WTC11 (cell line): ENCODE results near the gene FXYD6. TPM values are rescaled to one million over a fixed set of nuclear protein-coding genes. Genes with fewer than 3 reads are reported as not detected.

Experiments used
- ATAC-seq: fragments of 200-7000 bp; cut with Tn5 transposase; 2 replicates; pipeline ENCODE4 v1.10.0; 2021; ENCODE audit warnings: mild to moderate bottlenecking, moderate library complexity
- CTCF ChIA-PET: fragments of 300-600 bp; sonication (Branson Sonifier 250); formaldehyde crosslinking; loops from one replicate; lab custom pipeline; 2021; ENCODE audit warnings: antibody characterized with exemption; lab: Charles Lee
- POLR2A ChIA-PET: fragments of 350-600 bp; sonication (Branson Sonifier 250); formaldehyde crosslinking; loops from one replicate; lab custom pipeline; 2021; ENCODE audit warnings: antibody characterized with exemption; lab: Charles Lee
- DNase-seq: peaks from one replicate; pipeline ENCODE4 v3.0.0; 2021; ENCODE audit warnings: low spot score
- H3K27ac Mint-ChIP-seq: 2 replicates; pipeline ENCODE4 v1.8.0; 2021; ENCODE audit warnings: mixed read lengths
- H3K27me3 Mint-ChIP-seq: 2 replicates; pipeline ENCODE4 v1.8.0; 2021; ENCODE audit warnings: low read depth, mild to moderate bottlenecking, moderate library complexity, mixed read lengths
- H3K36me3 Mint-ChIP-seq: 2 replicates; pipeline ENCODE4 v1.8.0; 2021; ENCODE audit warnings: mixed read lengths
- H3K4me1 Mint-ChIP-seq: 2 replicates; pipeline ENCODE4 v1.8.0; 2022; ENCODE audit warnings: mixed read lengths
- H3K4me3 Mint-ChIP-seq: 2 replicates; pipeline ENCODE4 v1.8.0; 2021; ENCODE audit warnings: mild to moderate bottlenecking, moderate library complexity, mixed read lengths
- H3K9me3 Mint-ChIP-seq: 2 replicates; pipeline ENCODE4 v1.8.0; 2021; ENCODE audit warnings: mixed read lengths
- AR ChIP-seq: fragments of 250-450 bp; sonication (Bioruptor Pico); IDR thresholded peaks from 2 replicates; pipeline ENCODE4 v1.9.0; 2021; ENCODE audit warnings: mild to moderate bottlenecking
- CDX4 ChIP-seq: fragments of 250-450 bp; sonication (Bioruptor Pico); IDR thresholded peaks from 2 replicates; pipeline ENCODE4 v1.9.0; 2021; ENCODE audit warnings: moderate library complexity, mild to moderate bottlenecking, inconsistent platforms, borderline replicate concordance
- CREM ChIP-seq: sonication (generic); formaldehyde crosslinking; IDR thresholded peaks from 2 replicates; pipeline ENCODE4 v1.8.1; 2022; ENCODE audit warnings: mild to moderate bottlenecking, missing genetic modification reagents, moderate library complexity
- ELF4 ChIP-seq: sonication (generic); formaldehyde crosslinking; IDR thresholded peaks from 2 replicates; pipeline ENCODE4 v1.8.1; 2022; ENCODE audit warnings: low read depth, mild to moderate bottlenecking, moderate library complexity, missing genetic modification reagents
- ERG ChIP-seq: fragments of 250-450 bp; sonication (Bioruptor Pico); IDR thresholded peaks from 2 replicates; pipeline ENCODE4 v1.8.0; 2021; ENCODE audit warnings: mild to moderate bottlenecking
- ETV6 ChIP-seq: sonication (generic); formaldehyde crosslinking; IDR thresholded peaks from 2 replicates; pipeline ENCODE4 v1.8.1; 2022; ENCODE audit warnings: mild to moderate bottlenecking, missing genetic modification reagents
- FOXK1 ChIP-seq: sonication (generic); formaldehyde crosslinking; IDR thresholded peaks from 2 replicates; pipeline ENCODE4 v1.8.0; 2022; ENCODE audit warnings: mild to moderate bottlenecking, moderate library complexity, missing genetic modification reagents
- GABPB1 ChIP-seq: sonication (generic); formaldehyde crosslinking; IDR thresholded peaks from 2 replicates; pipeline ENCODE4 v1.8.1; 2023; ENCODE audit warnings: mild to moderate bottlenecking, missing genetic modification reagents
- NFATC4 ChIP-seq: fragments of 250-450 bp; sonication (Bioruptor Pico); IDR thresholded peaks from 2 replicates; pipeline ENCODE4 v1.9.0; 2021; ENCODE audit warnings: mild to moderate bottlenecking
- OVOL2 ChIP-seq: fragments of 250-450 bp; sonication (Bioruptor Pico); IDR thresholded peaks from 2 replicates; pipeline ENCODE4 v1.9.0; 2021; ENCODE audit warnings: mild to moderate bottlenecking, borderline replicate concordance
- PREB ChIP-seq: sonication (generic); formaldehyde crosslinking; IDR thresholded peaks from 2 replicates; pipeline ENCODE4 v1.8.1; 2022; ENCODE audit warnings: mild to moderate bottlenecking, missing genetic modification reagents, moderate library complexity, borderline replicate concordance
- SP1 ChIP-seq: sonication (generic); formaldehyde crosslinking; conservative IDR thresholded peaks from 2 replicates; pipeline ENCODE4 v1.8.1; 2022; ENCODE audit warnings: missing genetic modification reagents
- TP53 ChIP-seq: sonication (generic); formaldehyde crosslinking; IDR thresholded peaks from 2 replicates; pipeline ENCODE4 v1.8.1; 2023; ENCODE audit warnings: mild to moderate bottlenecking, missing genetic modification reagents
- USF1 ChIP-seq: sonication (generic); formaldehyde crosslinking; IDR thresholded peaks from 2 replicates; pipeline ENCODE4 v1.8.0; 2022; ENCODE audit warnings: mild to moderate bottlenecking, missing genetic modification reagents
- ZBTB21 ChIP-seq: sonication (generic); formaldehyde crosslinking; IDR thresholded peaks from 2 replicates; pipeline ENCODE4 v1.8.1; 2023; ENCODE audit warnings: mild to moderate bottlenecking, missing genetic modification reagents, borderline replicate concordance
- ZNF263 ChIP-seq: sonication (generic); formaldehyde crosslinking; IDR thresholded peaks from 2 replicates; pipeline ENCODE4 v1.8.1; 2022; ENCODE audit warnings: low read depth, mild to moderate bottlenecking, moderate library complexity, missing genetic modification reagents
- ZNF281 ChIP-seq: sonication (generic); formaldehyde crosslinking; IDR thresholded peaks from 2 replicates; pipeline ENCODE4 v1.8.0; 2023; ENCODE audit warnings: mild to moderate bottlenecking, missing genetic modification reagents
- ZNF396 ChIP-seq: fragments of 250-450 bp; sonication (Bioruptor Pico); IDR thresholded peaks from 2 replicates; pipeline ENCODE4 v1.8.0; 2021; ENCODE audit warnings: mild to moderate bottlenecking, moderate library complexity, borderline replicate concordance
- ZNF512 ChIP-seq: sonication (generic); formaldehyde crosslinking; IDR thresholded peaks from 2 replicates; pipeline ENCODE4 v1.8.1; 2022; ENCODE audit warnings: missing genetic modification reagents, borderline replicate concordance
- ZSCAN18 ChIP-seq: fragments of 250-450 bp; sonication (Bioruptor Pico); IDR thresholded peaks from 2 replicates; pipeline ENCODE4 v2.1.2; 2022; ENCODE audit warnings: mild to moderate bottlenecking, moderate library complexity
- total RNA-seq: library from RNA; stranded (reverse); gene quantifications from 3 replicates; pipeline ENCODE4 v1.2.3, GENCODE V29; 2021

Gene FXYD6
- total RNA-seq, 1 experiment from 2014 or later = 26.2 TPM

- TF ChIP-seq PREB (CRISPR knock-in tag) = no peak
- TF ChIP-seq ZNF512 (CRISPR knock-in tag) = no peak
- no peak for TF ChIP-seq GABPB1 (CRISPR knock-in tag)
- no peak for TF ChIP-seq ZBTB21 (CRISPR knock-in tag)
- TF ChIP-seq ETV6 (CRISPR knock-in tag) = no peak
- no peak for TF ChIP-seq ZNF263 (CRISPR knock-in tag)
- no peak for TF ChIP-seq OVOL2 (CRISPR knock-in tag)
- no peak for TF ChIP-seq NFATC4 (CRISPR knock-in tag)
- no peak for TF ChIP-seq USF1 (CRISPR knock-in tag)
- TF ChIP-seq TP53 (CRISPR knock-in tag) = no peak
- no peak for TF ChIP-seq ZNF281 (CRISPR knock-in tag)
- no peak for TF ChIP-seq ZSCAN18
- TF ChIP-seq CDX4 (CRISPR knock-in tag) = no peak
- TF ChIP-seq ELF4 = no peak
- no peak for TF ChIP-seq AR (CRISPR knock-in tag)
- TF ChIP-seq SP1 (CRISPR knock-in tag) = no peak
- no peak for TF ChIP-seq CREM (CRISPR knock-in tag)
- TF ChIP-seq FOXK1 (CRISPR knock-in tag) = no peak
- no peak for TF ChIP-seq ERG (CRISPR knock-in tag)
- no peak for TF ChIP-seq ZNF396 (CRISPR knock-in tag)
- Mint-ChIP-seq H3K4me1 (peaks cover 6% of the 10 kb centered on the region), H3K27me3 (no peaks in the 10 kb centered on the region; the same call in 1 of the 2 replicates), H3K9me3 (no peaks in the 10 kb centered on the region), H3K4me3 (no peak overlapping the region), H3K27ac (no peak overlapping the region), H3K36me3 (no peaks in the 10 kb centered on the region)
- DNase-seq (no peak), ATAC-seq (peak; percentile 59)
- CTCF ChIA-PET = interaction anchor here (0.6 to 4.7 kb wide), 6 partner anchors 9 to 257 kb away, joined by 3 to 23 read pairs (median 3); no protein-coding TSS in a partner anchor
- POLR2A ChIA-PET = no interaction called here
These were observed 38.6 kb upstream of the FXYD6 start for GRCh38 chr11:117914991-117915618.
